OCI-LY7 (cell line): Measurements from ENCODE around the gene BARX1.

ENCODE experiments used
- EZH2phosphoT487 ChIP-seq: fragments of 200-600 bp; sonication (generic); IDR thresholded peaks from 2 replicates; pipeline ENCODE4 v1.6.1; 2018; ENCODE audit warnings: low read depth, borderline replicate concordance, mild to moderate bottlenecking, mixed run types, antibody characterized with exemption, low read length, moderate library complexity, mixed read lengths
- TF ChIP-seq, protein P1 (sequence below): fragments of 200-600 bp; sonication (generic); conservative IDR thresholded peaks from 2 replicates; pipeline ENCODE4 v1.5.1; 2014; ENCODE audit warnings: mild to moderate bottlenecking, antibody characterized with exemption, low read length, moderate library complexity, mixed read lengths

DNA sequence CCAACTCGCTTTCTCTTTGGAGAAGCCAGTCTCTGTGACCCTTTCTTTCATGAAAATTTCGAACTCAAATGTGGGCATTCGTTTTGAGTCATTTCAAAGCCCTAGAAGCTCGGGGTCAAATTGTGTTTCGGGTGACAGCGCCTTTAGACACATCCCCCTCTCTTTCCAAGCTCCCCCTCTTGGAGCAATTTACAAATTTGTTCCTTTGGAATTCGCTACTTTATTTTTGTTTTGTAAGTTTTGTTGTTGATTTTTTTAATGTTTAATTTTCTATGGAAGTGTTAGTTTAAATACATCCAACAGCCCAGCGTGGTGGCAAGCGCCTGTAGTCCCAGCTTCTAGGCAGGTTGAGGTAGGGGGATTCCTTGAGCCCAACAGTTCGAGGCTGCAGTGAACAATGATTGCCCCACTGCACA, 4.6 kb upstream of the BARX1 start:
- TF ChIP-seq, protein P1, sequence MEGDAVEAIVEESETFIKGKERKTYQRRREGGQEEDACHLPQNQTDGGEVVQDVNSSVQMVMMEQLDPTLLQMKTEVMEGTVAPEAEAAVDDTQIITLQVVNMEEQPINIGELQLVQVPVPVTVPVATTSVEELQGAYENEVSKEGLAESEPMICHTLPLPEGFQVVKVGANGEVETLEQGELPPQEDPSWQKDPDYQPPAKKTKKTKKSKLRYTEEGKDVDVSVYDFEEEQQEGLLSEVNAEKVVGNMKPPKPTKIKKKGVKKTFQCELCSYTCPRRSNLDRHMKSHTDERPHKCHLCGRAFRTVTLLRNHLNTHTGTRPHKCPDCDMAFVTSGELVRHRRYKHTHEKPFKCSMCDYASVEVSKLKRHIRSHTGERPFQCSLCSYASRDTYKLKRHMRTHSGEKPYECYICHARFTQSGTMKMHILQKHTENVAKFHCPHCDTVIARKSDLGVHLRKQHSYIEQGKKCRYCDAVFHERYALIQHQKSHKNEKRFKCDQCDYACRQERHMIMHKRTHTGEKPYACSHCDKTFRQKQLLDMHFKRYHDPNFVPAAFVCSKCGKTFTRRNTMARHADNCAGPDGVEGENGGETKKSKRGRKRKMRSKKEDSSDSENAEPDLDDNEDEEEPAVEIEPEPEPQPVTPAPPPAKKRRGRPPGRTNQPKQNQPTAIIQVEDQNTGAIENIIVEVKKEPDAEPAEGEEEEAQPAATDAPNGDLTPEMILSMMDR: no peak
- TF ChIP-seq EZH2phosphoT487: no peak
